Upper lobe of right lung (tissue), 1 donor: ENCODE data around the gene LONRF3. TPM values are rescaled to one million over a fixed set of nuclear protein-coding genes. Genes with fewer than 3 reads are reported as not detected.

ENCODE experiments used
- ATAC-seq: fragments of 200-7000 bp; cut with Tn5 transposase; one replicate; pipeline ENCODE4 v1.9.1; 2020; ENCODE audit warnings: mild to moderate bottlenecking, moderate library complexity
- DNase-seq: peaks from one replicate; pipeline ENCODE4 v3.0.0-alpha.2; 2020
- H3K27ac ChIP-seq: fragments of 200-600 bp; one replicate; pipeline ENCODE4 v1.8.0; 2022
- H3K27me3 ChIP-seq: fragments of 200-600 bp; one replicate; pipeline ENCODE4 v1.8.0; 2022; ENCODE audit warnings: mild to moderate bottlenecking
- H3K36me3 ChIP-seq: fragments of 200-600 bp; one replicate; pipeline ENCODE4 v1.8.0; 2022
- H3K4me1 ChIP-seq: fragments of 200-600 bp; one replicate; pipeline ENCODE4 v1.8.0; 2022
- H3K4me3 ChIP-seq: fragments of 200-600 bp; one replicate; pipeline ENCODE4 v1.8.0; 2022; ENCODE audit warnings: mild to moderate bottlenecking
- H3K9me3 ChIP-seq: fragments of 200-600 bp; one replicate; pipeline ENCODE4 v1.8.0; 2022
- CTCF ChIP-seq: fragments of 200-600 bp; IDR thresholded peaks from one replicate; pipeline ENCODE4 v1.8.0; 2022; ENCODE audit warnings: antibody characterized with exemption
- intact Hi-C: fragments of 100-400 bp; cut with DNase I; formaldehyde crosslinking; loops from one replicate; pipeline ENCODE4 v1.11.0; 2022
- total RNA-seq: library from RNA; stranded (reverse); fragmentation: NEBNext Ultra II Directional; extraction: Animal tissue kit (Norgen Biotek cat#: 25700); gene quantifications from one replicate; pipeline ENCODE4 v1.2.1, GENCODE V29; 2021
- donor health status: DM: no; HTN: yes; CAD: no; lungs with severe emphysema.

The LONRF3 gene
- total RNA-seq, 1 donor from 2014 or later: 24.4 TPM

GRCh38 chrX:118968031-118968430 is 6.4 kb upstream of the LONRF3 start:
- H3K27ac ChIP-seq: no peak overlapping the region
- H3K27me3 ChIP-seq: no peaks in the 10 kb centered on the region
- intact Hi-C loops: no loop called here
- ATAC-seq (no peak), DNase-seq (no peak)
- no peaks in the 10 kb centered on the region for H3K4me1 ChIP-seq
- TF ChIP-seq CTCF: no peak
- no peaks in the 10 kb centered on the region for H3K9me3 ChIP-seq
- no peak overlapping the region for H3K4me3 ChIP-seq
- no peaks in the 10 kb centered on the region for H3K36me3 ChIP-seq

GRCh38 chrX:118971552-118971951 is 2.9 kb upstream of the LONRF3 start:
- intact Hi-C loops: no loop called here
- Histone ChIP-seq H3K9me3 (no peaks in the 10 kb centered on the region), H3K36me3 (no peaks in the 10 kb centered on the region), H3K4me1 (no peaks in the 10 kb centered on the region), H3K4me3 (no peak overlapping the region), H3K27ac (no peak overlapping the region), H3K27me3 (no peaks in the 10 kb centered on the region)
- ATAC-seq (no peak), DNase-seq (no peak)
- TF ChIP-seq CTCF: no peak

GRCh38 chrX:118973389-118974087 is 880 bp upstream of the LONRF3 start:
- H3K36me3 ChIP-seq: no peaks in the 10 kb centered on the region
- no peaks in the 10 kb centered on the region for H3K4me1 ChIP-seq
- no peak for TF ChIP-seq CTCF
- no peak overlapping the region for H3K27ac ChIP-seq
- H3K27me3 ChIP-seq: no peaks in the 10 kb centered on the region
- H3K4me3 ChIP-seq: peak overlapping the region; percentile 64
- ATAC-seq (no peak), DNase-seq (peak; percentile 62)
- intact Hi-C loops: no loop called here
- H3K9me3 ChIP-seq: no peaks in the 10 kb centered on the region

- H3K4me1 ChIP-seq: no peaks in the 10 kb centered on the region
- H3K36me3 ChIP-seq: no peaks in the 10 kb centered on the region
- no peaks in the 10 kb centered on the region for H3K27me3 ChIP-seq
- ATAC-seq: peak; percentile 63
- intact Hi-C loops: no loop called here
- H3K9me3 ChIP-seq: no peaks in the 10 kb centered on the region
- H3K27ac ChIP-seq: peak overlapping the region; percentile 83
- no peak for TF ChIP-seq CTCF
- DNase-seq: peak; percentile 82
- peak overlapping the region; percentile 64 for H3K4me3 ChIP-seq
These were observed 672 bp downstream of the LONRF3 start for GRCh38 chrX:118974908-118975671.

- H3K36me3 ChIP-seq: no peaks in the 10 kb centered on the region
- no peak for TF ChIP-seq CTCF
- H3K4me3 ChIP-seq: peak overlapping the region; percentile 64
- DNase-seq (peak; percentile 93), ATAC-seq (peak; percentile 88)
- no peaks in the 10 kb centered on the region for H3K4me1 ChIP-seq
- intact Hi-C loops: no loop called here
- H3K9me3 ChIP-seq: no peaks in the 10 kb centered on the region
- H3K27me3 ChIP-seq: no peaks in the 10 kb centered on the region
- peak overlapping the region; percentile 83 for H3K27ac ChIP-seq
These were observed 1.6 kb downstream of the LONRF3 start for GRCh38 chrX:118975831-118976598.
